ENCODE measurements around the gene IGSF21. TPM values are rescaled to one million over a fixed set of nuclear protein-coding genes. Genes with fewer than 3 reads are reported as not detected.

The IGSF21 gene
- total RNA-seq, 1 experiment from 2014 or later: 30.5 TPM

GRCh38 chr1:18292531-18292930 is 184.9 kb downstream of the IGSF21 start:
- peaks cover 12% of the 10 kb centered on the region for H3K36me3 Mint-ChIP-seq
- H3K4me1 Mint-ChIP-seq: peaks cover 95% of the 10 kb centered on the region
- H3K27me3 Mint-ChIP-seq (ENCODE audit: low read depth): no peaks in the 10 kb centered on the region; the same call in 1 of the 2 replicates
- peaks cover 6% of the 10 kb centered on the region for H3K9me3 Mint-ChIP-seq
- DNase-seq (ENCODE audit: low spot score) (no peak), ATAC-seq (no peak)
- H3K4me3 Mint-ChIP-seq: no peak overlapping the region
- TF ChIP-seq, protein P1, sequence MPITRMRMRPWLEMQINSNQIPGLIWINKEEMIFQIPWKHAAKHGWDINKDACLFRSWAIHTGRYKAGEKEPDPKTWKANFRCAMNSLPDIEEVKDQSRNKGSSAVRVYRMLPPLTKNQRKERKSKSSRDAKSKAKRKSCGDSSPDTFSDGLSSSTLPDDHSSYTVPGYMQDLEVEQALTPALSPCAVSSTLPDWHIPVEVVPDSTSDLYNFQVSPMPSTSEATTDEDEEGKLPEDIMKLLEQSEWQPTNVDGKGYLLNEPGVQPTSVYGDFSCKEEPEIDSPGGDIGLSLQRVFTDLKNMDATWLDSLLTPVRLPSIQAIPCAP (CRISPR knock-in tag; IDR thresholded peaks at IDR 0.05): no peak
- TF ChIP-seq CREM (CRISPR knock-in tag; IDR thresholded peaks at IDR 0.05): no peak
- no peak for TF ChIP-seq SMAD4 (CRISPR knock-in tag; IDR thresholded peaks at IDR 0.05)
- TF ChIP-seq, protein P2, sequence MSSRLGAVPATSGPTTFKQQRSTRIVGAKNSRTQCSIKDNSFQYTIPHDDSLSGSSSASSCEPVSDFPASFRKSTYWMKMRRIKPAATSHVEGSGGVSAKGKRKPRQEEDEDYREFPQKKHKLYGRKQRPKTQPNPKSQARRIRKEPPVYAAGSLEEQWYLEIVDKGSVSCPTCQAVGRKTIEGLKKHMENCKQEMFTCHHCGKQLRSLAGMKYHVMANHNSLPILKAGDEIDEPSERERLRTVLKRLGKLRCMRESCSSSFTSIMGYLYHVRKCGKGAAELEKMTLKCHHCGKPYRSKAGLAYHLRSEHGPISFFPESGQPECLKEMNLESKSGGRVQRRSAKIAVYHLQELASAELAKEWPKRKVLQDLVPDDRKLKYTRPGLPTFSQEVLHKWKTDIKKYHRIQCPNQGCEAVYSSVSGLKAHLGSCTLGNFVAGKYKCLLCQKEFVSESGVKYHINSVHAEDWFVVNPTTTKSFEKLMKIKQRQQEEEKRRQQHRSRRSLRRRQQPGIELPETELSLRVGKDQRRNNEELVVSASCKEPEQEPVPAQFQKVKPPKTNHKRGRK (CRISPR knock-in tag; IDR thresholded peaks at IDR 0.05; ENCODE audit: borderline replicate concordance): no peak
- no peak for TF ChIP-seq ZNF219 (CRISPR knock-in tag; IDR thresholded peaks at IDR 0.05; ENCODE audit: borderline replicate concordance)
- TF ChIP-seq, protein P3, sequence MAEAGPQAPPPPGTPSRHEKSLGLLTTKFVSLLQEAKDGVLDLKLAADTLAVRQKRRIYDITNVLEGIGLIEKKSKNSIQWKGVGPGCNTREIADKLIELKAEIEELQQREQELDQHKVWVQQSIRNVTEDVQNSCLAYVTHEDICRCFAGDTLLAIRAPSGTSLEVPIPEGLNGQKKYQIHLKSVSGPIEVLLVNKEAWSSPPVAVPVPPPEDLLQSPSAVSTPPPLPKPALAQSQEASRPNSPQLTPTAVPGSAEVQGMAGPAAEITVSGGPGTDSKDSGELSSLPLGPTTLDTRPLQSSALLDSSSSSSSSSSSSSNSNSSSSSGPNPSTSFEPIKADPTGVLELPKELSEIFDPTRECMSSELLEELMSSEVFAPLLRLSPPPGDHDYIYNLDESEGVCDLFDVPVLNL (CRISPR knock-in tag; IDR thresholded peaks at IDR 0.05; ENCODE audit: borderline replicate concordance, low read depth): no peak
- no peak for TF ChIP-seq ELF4 (CRISPR knock-in tag; IDR thresholded peaks at IDR 0.05; ENCODE audit: low read depth)
- TF ChIP-seq KAT7 (CRISPR knock-in tag; IDR thresholded peaks at IDR 0.05; ENCODE audit: borderline replicate concordance): no peak
- no peak for TF ChIP-seq SP1 (CRISPR knock-in tag; conservative IDR thresholded peaks at IDR 0.05)
- no peak for TF ChIP-seq ZNF423 (CRISPR knock-in tag; IDR thresholded peaks at IDR 0.05)
- TF ChIP-seq, protein P4, sequence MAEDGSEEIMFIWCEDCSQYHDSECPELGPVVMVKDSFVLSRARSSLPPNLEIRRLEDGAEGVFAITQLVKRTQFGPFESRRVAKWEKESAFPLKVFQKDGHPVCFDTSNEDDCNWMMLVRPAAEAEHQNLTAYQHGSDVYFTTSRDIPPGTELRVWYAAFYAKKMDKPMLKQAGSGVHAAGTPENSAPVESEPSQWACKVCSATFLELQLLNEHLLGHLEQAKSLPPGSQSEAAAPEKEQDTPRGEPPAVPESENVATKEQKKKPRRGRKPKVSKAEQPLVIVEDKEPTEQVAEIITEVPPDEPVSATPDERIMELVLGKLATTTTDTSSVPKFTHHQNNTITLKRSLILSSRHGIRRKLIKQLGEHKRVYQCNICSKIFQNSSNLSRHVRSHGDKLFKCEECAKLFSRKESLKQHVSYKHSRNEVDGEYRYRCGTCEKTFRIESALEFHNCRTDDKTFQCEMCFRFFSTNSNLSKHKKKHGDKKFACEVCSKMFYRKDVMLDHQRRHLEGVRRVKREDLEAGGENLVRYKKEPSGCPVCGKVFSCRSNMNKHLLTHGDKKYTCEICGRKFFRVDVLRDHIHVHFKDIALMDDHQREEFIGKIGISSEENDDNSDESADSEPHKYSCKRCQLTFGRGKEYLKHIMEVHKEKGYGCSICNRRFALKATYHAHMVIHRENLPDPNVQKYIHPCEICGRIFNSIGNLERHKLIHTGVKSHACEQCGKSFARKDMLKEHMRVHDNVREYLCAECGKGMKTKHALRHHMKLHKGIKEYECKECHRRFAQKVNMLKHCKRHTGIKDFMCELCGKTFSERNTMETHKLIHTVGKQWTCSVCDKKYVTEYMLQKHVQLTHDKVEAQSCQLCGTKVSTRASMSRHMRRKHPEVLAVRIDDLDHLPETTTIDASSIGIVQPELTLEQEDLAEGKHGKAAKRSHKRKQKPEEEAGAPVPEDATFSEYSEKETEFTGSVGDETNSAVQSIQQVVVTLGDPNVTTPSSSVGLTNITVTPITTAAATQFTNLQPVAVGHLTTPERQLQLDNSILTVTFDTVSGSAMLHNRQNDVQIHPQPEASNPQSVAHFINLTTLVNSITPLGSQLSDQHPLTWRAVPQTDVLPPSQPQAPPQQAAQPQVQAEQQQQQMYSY (CRISPR knock-in tag; IDR thresholded peaks at IDR 0.05): no peak
- no peak for TF ChIP-seq TCF7 (CRISPR knock-in tag; IDR thresholded peaks at IDR 0.05; ENCODE audit: low read depth)
- no peak for TF ChIP-seq CBFB (CRISPR knock-in tag; IDR thresholded peaks at IDR 0.05; ENCODE audit: low read depth)
- H3K27ac Mint-ChIP-seq: peak overlapping the region; percentile 66; the same call in 1 of the 2 replicates
- CTCF ChIA-PET: interaction anchor here (1.0 to 4.0 kb wide), 4 partner anchors 10 to 283 kb away, joined by 3 to 28 read pairs (median 6); no protein-coding TSS in a partner anchor
- POLR2A ChIA-PET: no interaction called here

GRCh38 chr1:18293291-18293690 is 185.7 kb downstream of the IGSF21 start:
- no peak for ATAC-seq
- no peak for DNase-seq (ENCODE audit: low spot score)
- CTCF ChIA-PET: interaction anchor here (1.0 to 4.0 kb wide), 4 partner anchors 58 to 282 kb away, joined by 3 to 28 read pairs (median 8); no protein-coding TSS in a partner anchor
- Mint-ChIP-seq H3K4me1 (peaks cover 95% of the 10 kb centered on the region), H3K9me3 (peaks cover 6% of the 10 kb centered on the region), H3K36me3 (peaks cover 12% of the 10 kb centered on the region), H3K27ac (peak overlapping the region; percentile 99), H3K4me3 (no peak overlapping the region), H3K27me3 (ENCODE audit: low read depth) (no peaks in the 10 kb centered on the region; the same call in 1 of the 2 replicates)
- POLR2A ChIA-PET: interaction anchor here (0.9 to 1.1 kb wide), 3 partner anchors 8 to 58 kb away, joined by 3 to 4 read pairs (median 3); no protein-coding TSS in a partner anchor
- TF ChIP-seq JUN (CRISPR knock-in tag; IDR thresholded peaks at IDR 0.05) (no peak), TCF7 (CRISPR knock-in tag; IDR thresholded peaks at IDR 0.05; ENCODE audit: low read depth) (no peak), HMGA2 (CRISPR knock-in tag; IDR thresholded peaks at IDR 0.05) (no peak), FOXK1 (CRISPR knock-in tag; IDR thresholded peaks at IDR 0.05) (no peak), USF1 (CRISPR knock-in tag; IDR thresholded peaks at IDR 0.05) (no peak), ZNF138 (CRISPR knock-in tag; conservative IDR thresholded peaks at IDR 0.05) (no peak), EMX1 (CRISPR knock-in tag; IDR thresholded peaks at IDR 0.05) (no peak), OVOL2 (CRISPR knock-in tag; IDR thresholded peaks at IDR 0.05; ENCODE audit: borderline replicate concordance) (no peak), PRRX2 (CRISPR knock-in tag; IDR thresholded peaks at IDR 0.05) (no peak), SOX15 (CRISPR knock-in tag; IDR thresholded peaks at IDR 0.05) (no peak)
- TF ChIP-seq, protein P5, sequence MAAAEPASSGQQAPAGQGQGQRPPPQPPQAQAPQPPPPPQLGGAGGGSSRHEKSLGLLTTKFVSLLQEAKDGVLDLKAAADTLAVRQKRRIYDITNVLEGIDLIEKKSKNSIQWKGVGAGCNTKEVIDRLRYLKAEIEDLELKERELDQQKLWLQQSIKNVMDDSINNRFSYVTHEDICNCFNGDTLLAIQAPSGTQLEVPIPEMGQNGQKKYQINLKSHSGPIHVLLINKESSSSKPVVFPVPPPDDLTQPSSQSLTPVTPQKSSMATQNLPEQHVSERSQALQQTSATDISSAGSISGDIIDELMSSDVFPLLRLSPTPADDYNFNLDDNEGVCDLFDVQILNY (CRISPR knock-in tag; IDR thresholded peaks at IDR 0.05): no peak
- TF ChIP-seq, protein P6, sequence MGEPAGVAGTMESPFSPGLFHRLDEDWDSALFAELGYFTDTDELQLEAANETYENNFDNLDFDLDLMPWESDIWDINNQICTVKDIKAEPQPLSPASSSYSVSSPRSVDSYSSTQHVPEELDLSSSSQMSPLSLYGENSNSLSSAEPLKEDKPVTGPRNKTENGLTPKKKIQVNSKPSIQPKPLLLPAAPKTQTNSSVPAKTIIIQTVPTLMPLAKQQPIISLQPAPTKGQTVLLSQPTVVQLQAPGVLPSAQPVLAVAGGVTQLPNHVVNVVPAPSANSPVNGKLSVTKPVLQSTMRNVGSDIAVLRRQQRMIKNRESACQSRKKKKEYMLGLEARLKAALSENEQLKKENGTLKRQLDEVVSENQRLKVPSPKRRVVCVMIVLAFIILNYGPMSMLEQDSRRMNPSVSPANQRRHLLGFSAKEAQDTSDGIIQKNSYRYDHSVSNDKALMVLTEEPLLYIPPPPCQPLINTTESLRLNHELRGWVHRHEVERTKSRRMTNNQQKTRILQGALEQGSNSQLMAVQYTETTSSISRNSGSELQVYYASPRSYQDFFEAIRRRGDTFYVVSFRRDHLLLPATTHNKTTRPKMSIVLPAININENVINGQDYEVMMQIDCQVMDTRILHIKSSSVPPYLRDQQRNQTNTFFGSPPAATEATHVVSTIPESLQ (CRISPR knock-in tag; IDR thresholded peaks at IDR 0.05): no peak
- TF ChIP-seq, protein P7, sequence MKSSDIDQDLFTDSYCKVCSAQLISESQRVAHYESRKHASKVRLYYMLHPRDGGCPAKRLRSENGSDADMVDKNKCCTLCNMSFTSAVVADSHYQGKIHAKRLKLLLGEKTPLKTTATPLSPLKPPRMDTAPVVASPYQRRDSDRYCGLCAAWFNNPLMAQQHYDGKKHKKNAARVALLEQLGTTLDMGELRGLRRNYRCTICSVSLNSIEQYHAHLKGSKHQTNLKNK (CRISPR knock-in tag; IDR thresholded peaks at IDR 0.05): no peak

Data from WTC11 (cell line).